CD14-positive monocyte (primary cell): Measurements from ENCODE around the gene PRDM5. TPM values are rescaled to one million over a fixed set of nuclear protein-coding genes. Genes with fewer than 3 reads are reported as not detected.

Experiments used
- DNase-seq, 3 donors: peaks; one replicate each; pipeline ENCODE4 v3.0.0-alpha.2; 2011 to 2022
- H2AFZ ChIP-seq: 2 replicates; pipeline ENCODE4 v1.6.0; 2012; ENCODE audit warnings: mild to moderate bottlenecking, low read depth, low read length, inconsistent platforms; ENCODE audit not compliant: insufficient read depth, poor library complexity, severe bottlenecking
- H3K27ac ChIP-seq, 2 donors: 1 replicate in 1 of 2; 2 replicates in 1 of 2; pipeline ENCODE4 v1.5.1; 2012 to 2013; ENCODE audit warnings: low read length in 2 of 2, control low read depth in 1 of 2, inconsistent platforms in 1 of 2, low read depth in 1 of 2, mild to moderate bottlenecking in 1 of 2
- H3K27me3 ChIP-seq, 2 donors: one replicate each; pipeline versions ENCODE4 v1.6.0 to v1.6.1; 2011 to 2013; ENCODE audit warnings: low read length in 2 of 2; ENCODE audit not compliant: control insufficient read depth in 2 of 2, insufficient read depth in 2 of 2
- H3K36me3 ChIP-seq, 2 donors: replicated peaks in 1 of 2; 1 replicate in 1 of 2; 2 replicates in 1 of 2; pipeline versions ENCODE4 v1.5.1 to v1.6.1; 2012 to 2013; ENCODE audit warnings: low read length in 2 of 2, control low read depth in 1 of 2, inconsistent platforms in 1 of 2, mild to moderate bottlenecking in 1 of 2; ENCODE audit not compliant: insufficient read depth in 2 of 2, control insufficient read depth in 1 of 2
- H3K4me1 ChIP-seq, 2 donors: 1 replicate in 1 of 2; 2 replicates in 1 of 2; pipeline versions ENCODE4 v1.5.1 to v1.6.1; 2012 to 2013; ENCODE audit warnings: low read length in 2 of 2, control low read depth in 1 of 2, inconsistent platforms in 1 of 2, mild to moderate bottlenecking in 1 of 2, moderate library complexity in 1 of 2; ENCODE audit not compliant: insufficient read depth in 2 of 2, control insufficient read depth in 1 of 2
- H3K4me2 ChIP-seq: replicated peaks from 2 replicates; pipeline ENCODE3; 2012; ENCODE audit warnings: low read length, moderate library complexity, mild to moderate bottlenecking; ENCODE audit not compliant: poor library complexity, severe bottlenecking; ENCODE audit errors: extremely low read depth
- H3K4me3 ChIP-seq, 3 experiments: fragments of 200-600 bp in 1 of 3; sonication (generic) in 1 of 3; replicated peaks in 1 of 3; 1 replicate in 2 of 3; 2 replicates in 1 of 3; pipeline ENCODE4 v1.5.1; 2011 to 2013; ENCODE audit warnings: low read length in 3 of 3, mild to moderate bottlenecking in 3 of 3, control low read depth in 2 of 3, low read depth in 2 of 3, inconsistent platforms in 1 of 3, moderate library complexity in 1 of 3
- H3K79me2 ChIP-seq: 2 replicates; pipeline ENCODE4 v1.6.0; 2012; ENCODE audit warnings: mild to moderate bottlenecking, control low read depth, inconsistent platforms, low read length, moderate library complexity; ENCODE audit not compliant: insufficient read depth
- H3K9ac ChIP-seq: 2 replicates; pipeline ENCODE4 v1.6.0; 2017; ENCODE audit warnings: low read length, mild to moderate bottlenecking; ENCODE audit not compliant: insufficient read depth, poor library complexity, severe bottlenecking
- H3K9me3 ChIP-seq, 2 donors: replicated peaks in 1 of 2; 1 replicate in 1 of 2; 2 replicates in 1 of 2; pipeline versions ENCODE4 v1.5.1 to v1.6.1; 2012 to 2013; ENCODE audit warnings: low read length in 2 of 2, control low read depth in 1 of 2; ENCODE audit not compliant: control insufficient read depth in 1 of 2, insufficient read depth in 1 of 2
- H4K20me1 ChIP-seq: 2 replicates; pipeline ENCODE4 v1.6.0; 2012; ENCODE audit warnings: mild to moderate bottlenecking, low read length, control low read depth, moderate library complexity; ENCODE audit not compliant: insufficient read depth
- H3K27ac Mint-ChIP-seq, 7 donors: one replicate each; pipeline ENCODE4 v1.8.0; 2020; ENCODE audit warnings: mild to moderate bottlenecking in 7 of 7, mixed read lengths in 7 of 7, moderate library complexity in 6 of 7, inconsistent platforms in 2 of 7
- H3K27me3 Mint-ChIP-seq, 3 donors: one replicate each; pipeline ENCODE4 v1.8.0; 2021 to 2022; ENCODE audit warnings: low read depth in 3 of 3, mild to moderate bottlenecking in 3 of 3, mixed read lengths in 3 of 3, moderate library complexity in 3 of 3, inconsistent platforms in 1 of 3
- H3K36me3 Mint-ChIP-seq, 2 donors: one replicate each; pipeline ENCODE4 v1.8.0; 2020; ENCODE audit warnings: mixed read lengths in 2 of 2, inconsistent platforms in 1 of 2, mild to moderate bottlenecking in 1 of 2
- H3K4me1 Mint-ChIP-seq: one replicate; pipeline ENCODE4 v1.8.0; 2020; ENCODE audit warnings: mild to moderate bottlenecking, mixed read lengths
- H3K4me3 Mint-ChIP-seq, 2 donors: one replicate each; pipeline ENCODE4 v1.8.0; 2020; ENCODE audit warnings: mild to moderate bottlenecking in 2 of 2, mixed read lengths in 2 of 2, moderate library complexity in 1 of 2
- H3K9me3 Mint-ChIP-seq, 7 donors: one replicate each; pipeline ENCODE4 v1.8.0; 2020 to 2022; ENCODE audit warnings: mixed read lengths in 7 of 7, mild to moderate bottlenecking in 6 of 7, moderate library complexity in 6 of 7, inconsistent platforms in 2 of 7
- WGBS: methylation state at CpG from one replicate; pipeline ENCODE4 v1.1.5; 2013; ENCODE audit warnings: missing lambda C conversion rate; ENCODE audit not compliant: insufficient coverage; 5-methylcytosine and 5-hydroxymethylcytosine counted together
- intact Hi-C, 2 donors: fragments of 100-400 bp; cut with micrococcal nuclease; formaldehyde crosslinking; loops; one replicate each; pipeline versions ENCODE4 v1.15.0 to v1.15.1; 2023
- polyA plus RNA-seq, 3 donors: library from polyadenylated mRNA; depleted of rRNA in 1 of 3; unstranded in 2 of 3; stranded (reverse) in 1 of 3; fragments of 300-500 nt in 2 of 3; fragments of >200 nt in 1 of 3; fragmentation: Illumina TruSeq in 2 of 3; gene quantifications; 1 replicate in 2 of 3; 2 replicates in 1 of 3; pipeline ENCODE4 v1.2.3, GENCODE V29; 2012 to 2021
- TF ChIP-seq, protein P1 (sequence below): fragments of 200-600 bp; IDR thresholded peaks from one replicate; pipeline ENCODE4 v1.8.0; 2022; ENCODE audit warnings: antibody characterized with exemption, mild to moderate bottlenecking

Gene PRDM5
- polyA plus RNA-seq, 3 donors: 0.12 to 0.25 (median 0.17) TPM

GRCh38 chr4:120901731-120902130 lies 20.8 kb downstream of the PRDM5 start:
- H3K9me3 ChIP-seq: no peaks in the 10 kb centered on the region
- no peak overlapping the region for H2AFZ ChIP-seq
- H3K4me3 Mint-ChIP-seq: no peak overlapping the region
- TF ChIP-seq, protein P1, sequence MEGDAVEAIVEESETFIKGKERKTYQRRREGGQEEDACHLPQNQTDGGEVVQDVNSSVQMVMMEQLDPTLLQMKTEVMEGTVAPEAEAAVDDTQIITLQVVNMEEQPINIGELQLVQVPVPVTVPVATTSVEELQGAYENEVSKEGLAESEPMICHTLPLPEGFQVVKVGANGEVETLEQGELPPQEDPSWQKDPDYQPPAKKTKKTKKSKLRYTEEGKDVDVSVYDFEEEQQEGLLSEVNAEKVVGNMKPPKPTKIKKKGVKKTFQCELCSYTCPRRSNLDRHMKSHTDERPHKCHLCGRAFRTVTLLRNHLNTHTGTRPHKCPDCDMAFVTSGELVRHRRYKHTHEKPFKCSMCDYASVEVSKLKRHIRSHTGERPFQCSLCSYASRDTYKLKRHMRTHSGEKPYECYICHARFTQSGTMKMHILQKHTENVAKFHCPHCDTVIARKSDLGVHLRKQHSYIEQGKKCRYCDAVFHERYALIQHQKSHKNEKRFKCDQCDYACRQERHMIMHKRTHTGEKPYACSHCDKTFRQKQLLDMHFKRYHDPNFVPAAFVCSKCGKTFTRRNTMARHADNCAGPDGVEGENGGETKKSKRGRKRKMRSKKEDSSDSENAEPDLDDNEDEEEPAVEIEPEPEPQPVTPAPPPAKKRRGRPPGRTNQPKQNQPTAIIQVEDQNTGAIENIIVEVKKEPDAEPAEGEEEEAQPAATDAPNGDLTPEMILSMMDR: no peak
- no peaks in the 10 kb centered on the region for H3K36me3 ChIP-seq
- H3K36me3 Mint-ChIP-seq: no peaks in the 10 kb centered on the region
- peaks cover 0 to 2% (median 0%) of the 10 kb centered on the region in 3 donors for H3K27me3 Mint-ChIP-seq
- H3K4me2 ChIP-seq: no peak overlapping the region
- no peaks in the 10 kb centered on the region for H3K27me3 ChIP-seq
- intact Hi-C loops: no loop called here
- peaks cover 0 to 7% (median 4%) of the 10 kb centered on the region in 7 donors for H3K9me3 Mint-ChIP-seq
- no peaks in the 10 kb centered on the region for H3K4me1 ChIP-seq
- H3K9ac ChIP-seq: no peak overlapping the region
- no peaks in the 10 kb centered on the region for H3K4me1 Mint-ChIP-seq
- H3K4me3 ChIP-seq: no peak overlapping the region
- H4K20me1 ChIP-seq: no peaks in the 10 kb centered on the region
- no peaks in the 10 kb centered on the region for H3K79me2 ChIP-seq
- no CpG with 5 or more reads among the region's 1 CpG for WGBS
- H3K27ac Mint-ChIP-seq: no peak overlapping the region
- DNase-seq: no peak
- no peak overlapping the region for H3K27ac ChIP-seq

- no peaks in the 10 kb centered on the region for H3K36me3 Mint-ChIP-seq
- TF ChIP-seq, protein P1: no peak
- intact Hi-C loops: no loop called here
- Histone ChIP-seq H3K9me3 (peaks cover 0 to 2% of the 10 kb centered on the region in 2 donors), H2AFZ (no peak overlapping the region), H3K79me2 (no peaks in the 10 kb centered on the region), H3K4me3 (no peak overlapping the region), H3K4me2 (no peak overlapping the region), H3K27me3 (no peaks in the 10 kb centered on the region), H3K27ac (no peak overlapping the region), H3K9ac (no peak overlapping the region), H4K20me1 (no peaks in the 10 kb centered on the region), H3K36me3 (no peaks in the 10 kb centered on the region), H3K4me1 (no peaks in the 10 kb centered on the region)
- H3K27me3 Mint-ChIP-seq: peaks cover 0 to 2% (median 0%) of the 10 kb centered on the region in 3 donors
- H3K4me1 Mint-ChIP-seq: no peaks in the 10 kb centered on the region
- peaks cover 0 to 3% (median 1%) of the 10 kb centered on the region in 7 donors for H3K9me3 Mint-ChIP-seq
- WGBS: 100% methylated on average over 1 of the region's 4 CpGs
- H3K27ac Mint-ChIP-seq: no peak overlapping the region
- H3K4me3 Mint-ChIP-seq: no peak overlapping the region
- DNase-seq: no peak
These were observed 24.4 kb downstream of the PRDM5 start for GRCh38 chr4:120897981-120898719.
